K562 (cell line): ENCODE measurements around the gene MAGI3. TPM values are rescaled to one million over a fixed set of nuclear protein-coding genes. Genes with fewer than 3 reads are reported as not detected.

ENCODE experiments used
- CTCFL ChIP-seq: IDR thresholded peaks from 2 replicates; pipeline ENCODE4 v1.6.1; 2011; ENCODE audit warnings: borderline replicate concordance, low read depth, mild to moderate bottlenecking, moderate library complexity, low read length; ENCODE audit not compliant: insufficient read depth, poor library complexity, severe bottlenecking
- ELF2 ChIP-seq: fragments of 250-450 bp; sonication (Bioruptor Pico); IDR thresholded peaks from 2 replicates; pipeline ENCODE4 v1.5.0; 2021; ENCODE audit warnings: mild to moderate bottlenecking
- NR4A1 ChIP-seq, 2 experiments: fragments of 250-450 bp in 1 of 2; fragments of 450-650 bp in 1 of 2; sonication (Bioruptor Pico) in 1 of 2; IDR thresholded peaks; 2 replicates each; pipeline versions ENCODE4 v1.4.0 to v1.6.1; 2016 to 2020; ENCODE audit warnings: mild to moderate bottlenecking in 2 of 2, missing compliant biosample characterization in 1 of 2, missing genetic modification characterization in 1 of 2, moderate library complexity in 1 of 2
- RBFOX2 ChIP-seq: fragments of 200-400 bp; formaldehyde crosslinking; IDR thresholded peaks from 2 replicates; pipeline ENCODE4 v1.6.1; 2017; ENCODE audit warnings: low read depth, mild to moderate bottlenecking, low read length, moderate library complexity
- ZSCAN29 ChIP-seq: fragments of 450-650 bp; IDR thresholded peaks from 2 replicates; pipeline ENCODE4 v1.6.1; 2017
- polyA plus RNA-seq, 8 experiments: library from polyadenylated mRNA; depleted of rRNA in 4 of 8; stranded (reverse) in 5 of 8; unstranded in 3 of 8; fragments of >200 nt; fragmentation: Nextera tagmentation in 2 of 8; fragmentation: Illumina TruSeq in 1 of 8; extraction: Ambion mirVana in 2 of 8; extraction: Trizol in 1 of 8; gene quantifications; 2 replicates each; pipeline versions ENCODE4 v1.2.1 to v1.2.3, GENCODE V29; 2011 to 2014; ENCODE audit warnings: inconsistent platforms in 1 of 8, missing spikeins in 1 of 8
- total RNA-seq, 7 experiments: library from RNA; depleted of rRNA in 6 of 7; stranded (reverse); fragments of >200 nt in 6 of 7; fragmentation: Illumina TruSeq in 2 of 7; extraction: Trizol in 2 of 7; gene quantifications; 2 replicates each; pipeline versions ENCODE4 v1.2.1 to v1.2.3, GENCODE V29; 2011 to 2021; ENCODE audit warnings: low replicate concordance in 1 of 7
- TF ChIP-seq, protein P1 (sequence below): fragments of 250-450 bp; sonication (Bioruptor Pico); IDR thresholded peaks from 2 replicates; pipeline ENCODE4 v1.8.0; 2022; ENCODE audit warnings: moderate library complexity, mild to moderate bottlenecking, inconsistent platforms
- TF ChIP-seq, protein P2 (sequence below): fragments of 250-450 bp; sonication (Bioruptor Pico); IDR thresholded peaks from 2 replicates; pipeline ENCODE4 v1.8.0; 2021; ENCODE audit warnings: moderate library complexity, mild to moderate bottlenecking, inconsistent platforms

The MAGI3 gene
- total and polyA plus RNA-seq, 9 of the 15 experiments (the other 6 are each of a cell fraction or from before 2014, with no cell fraction given): 1.0 to 8.6 (median 5.5) TPM

DNA sequence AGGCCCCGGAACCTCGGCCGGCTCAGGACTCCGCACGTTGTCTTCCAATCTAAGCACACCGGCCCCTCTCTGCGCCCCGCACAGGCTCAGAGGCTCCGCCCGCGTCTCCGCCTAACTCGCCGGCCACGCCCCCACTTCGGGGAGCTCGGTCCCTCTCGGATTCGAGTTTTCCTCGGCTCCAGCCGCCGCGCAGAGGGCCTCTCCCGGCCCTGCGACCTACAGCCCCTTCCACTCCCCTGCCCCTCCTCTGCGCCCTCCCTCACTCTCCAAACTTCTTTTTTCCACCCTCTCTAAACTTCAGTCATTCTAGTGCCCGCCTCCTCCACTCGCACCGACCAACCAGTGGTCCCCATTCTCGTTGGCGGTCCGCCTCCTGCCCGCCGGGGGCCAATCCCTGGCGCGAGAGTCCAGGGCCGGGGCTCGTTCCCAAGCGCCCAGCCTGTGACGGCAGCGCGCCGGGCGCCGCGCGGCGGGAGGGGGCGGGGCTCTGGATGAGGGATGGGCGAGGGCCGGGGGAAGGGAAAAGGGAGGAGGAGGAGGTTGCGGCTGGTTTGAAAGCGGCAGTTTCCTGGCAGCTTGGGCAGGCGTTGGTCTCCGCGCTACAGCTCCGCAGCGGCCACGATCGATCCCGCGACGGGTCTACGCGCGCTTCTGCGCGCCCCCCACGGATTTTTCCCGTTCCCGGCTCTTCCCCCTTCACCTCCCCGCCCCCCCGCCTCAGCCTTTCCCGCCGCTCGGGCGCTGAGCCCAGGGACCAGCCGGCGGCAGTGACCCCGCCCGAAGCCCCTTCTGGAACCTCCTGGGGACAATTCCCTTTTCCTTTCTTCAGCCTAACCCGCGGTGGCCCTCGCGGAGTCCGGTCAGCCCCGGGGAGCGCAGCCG is at the start of gene MAGI3 (continued):
- TF ChIP-seq, protein P1, sequence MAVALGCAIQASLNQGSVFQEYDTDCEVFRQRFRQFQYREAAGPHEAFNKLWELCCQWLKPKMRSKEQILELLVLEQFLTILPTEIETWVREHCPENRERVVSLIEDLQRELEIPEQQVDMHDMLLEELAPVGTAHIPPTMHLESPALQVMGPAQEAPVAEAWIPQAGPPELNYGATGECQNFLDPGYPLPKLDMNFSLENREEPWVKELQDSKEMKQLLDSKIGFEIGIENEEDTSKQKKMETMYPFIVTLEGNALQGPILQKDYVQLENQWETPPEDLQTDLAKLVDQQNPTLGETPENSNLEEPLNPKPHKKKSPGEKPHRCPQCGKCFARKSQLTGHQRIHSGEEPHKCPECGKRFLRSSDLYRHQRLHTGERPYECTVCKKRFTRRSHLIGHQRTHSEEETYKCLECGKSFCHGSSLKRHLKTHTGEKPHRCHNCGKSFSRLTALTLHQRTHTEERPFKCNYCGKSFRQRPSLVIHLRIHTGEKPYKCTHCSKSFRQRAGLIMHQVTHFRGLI (CRISPR knock-in tag): 0 out of 2 replicates have a peak, but pooled peaks have one; percentile 40
- TF ChIP-seq ELF2: no peak; the same call in 1 of the 2 replicates
- TF ChIP-seq RBFOX2: peak; percentile 75
- TF ChIP-seq CTCFL: no peak
- TF ChIP-seq ZSCAN29: peak; percentile 82
- TF ChIP-seq NR4A1 (CRISPR knock-in tag; IDR thresholded peaks at IDR 0.05): peak; percentile 72; the same call in 1 of the 2 replicates
- TF ChIP-seq NR4A1 (tag; IDR thresholded peaks at IDR 0.05): no peak
- TF ChIP-seq, protein P2, sequence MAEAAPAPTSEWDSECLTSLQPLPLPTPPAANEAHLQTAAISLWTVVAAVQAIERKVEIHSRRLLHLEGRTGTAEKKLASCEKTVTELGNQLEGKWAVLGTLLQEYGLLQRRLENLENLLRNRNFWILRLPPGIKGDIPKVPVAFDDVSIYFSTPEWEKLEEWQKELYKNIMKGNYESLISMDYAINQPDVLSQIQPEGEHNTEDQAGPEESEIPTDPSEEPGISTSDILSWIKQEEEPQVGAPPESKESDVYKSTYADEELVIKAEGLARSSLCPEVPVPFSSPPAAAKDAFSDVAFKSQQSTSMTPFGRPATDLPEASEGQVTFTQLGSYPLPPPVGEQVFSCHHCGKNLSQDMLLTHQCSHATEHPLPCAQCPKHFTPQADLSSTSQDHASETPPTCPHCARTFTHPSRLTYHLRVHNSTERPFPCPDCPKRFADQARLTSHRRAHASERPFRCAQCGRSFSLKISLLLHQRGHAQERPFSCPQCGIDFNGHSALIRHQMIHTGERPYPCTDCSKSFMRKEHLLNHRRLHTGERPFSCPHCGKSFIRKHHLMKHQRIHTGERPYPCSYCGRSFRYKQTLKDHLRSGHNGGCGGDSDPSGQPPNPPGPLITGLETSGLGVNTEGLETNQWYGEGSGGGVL: no peak
